GM18498 (cell line): ENCODE measurements around the gene MAP3K20.
"Not testable (repeated sequence)": the region's sequence is repeated elsewhere in the genome, so short reads cannot be mapped to it uniquely, and the experiment has no call there.

ENCODE experiments used
- ATAC-seq: cut with Tn5 transposase; IDR thresholded peaks from one replicate; pipeline ENCODE4 v1.9.1; 2021; ENCODE audit warnings: mild to moderate bottlenecking, moderate library complexity; ENCODE audit not compliant: unreplicated experiment

MAP3K20 gene

GRCh38 chr2:173301549-173301948 is 225.9 kb downstream of the MAP3K20 start:
- not testable (repeated sequence) for ATAC-seq

- ATAC-seq, result no peak
These were observed 229.7 kb downstream of the MAP3K20 start for GRCh38 chr2:173305303-173305702.

- peak; percentile 78 for ATAC-seq
These were observed 231.6 kb downstream of the MAP3K20 start for GRCh38 chr2:173307293-173307692.

- ATAC-seq, result not testable (repeated sequence)
These were observed 233.7 kb downstream of the MAP3K20 start for GRCh38 chr2:173309370-173309769.

- ATAC-seq, result no peak
These were observed 236.4 kb downstream of the MAP3K20 start for GRCh38 chr2:173311844-173312606.
